ENCODE results near the gene MRPL14.

The MRPL14 gene

DNA sequence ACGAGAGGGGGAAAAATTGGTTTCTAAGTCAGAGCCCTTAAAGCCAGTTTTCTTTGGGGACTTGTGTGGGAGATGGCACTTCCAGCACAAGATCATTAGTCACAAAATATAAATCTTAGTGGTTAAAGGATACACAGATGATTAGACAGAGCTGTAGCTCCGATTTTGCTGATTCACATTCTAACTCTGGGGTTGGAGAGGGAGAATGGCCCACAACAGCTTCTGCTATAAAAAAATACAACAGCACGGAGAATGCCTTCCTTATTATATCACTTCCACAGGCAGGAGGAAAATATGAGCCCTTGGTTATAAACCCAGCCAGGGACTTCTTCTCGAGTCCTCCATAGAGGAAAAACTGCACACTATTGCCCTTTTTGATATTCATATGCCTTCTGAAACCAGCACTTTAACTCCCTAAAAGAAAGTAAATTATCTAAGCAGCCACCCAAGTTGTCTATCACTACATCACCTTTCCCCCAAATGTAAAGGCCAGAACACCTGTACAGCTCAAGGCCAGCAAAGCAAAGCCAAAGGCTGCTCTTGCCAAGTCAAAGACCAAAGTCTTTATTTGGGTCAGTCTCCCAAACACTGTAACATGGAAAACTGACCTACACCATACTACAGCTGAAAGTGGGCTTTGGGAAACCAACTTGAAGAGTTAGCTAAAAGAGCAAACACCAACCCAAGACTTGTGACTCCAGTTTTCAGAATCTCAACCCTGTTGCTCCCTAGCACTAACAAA, 10.4 kb downstream of the MRPL14 start:
- Histone ChIP-seq H3K9me3 (ENCODE audit: control insufficient read depth, insufficient read depth, low read length) (no peaks in the 10 kb centered on the region), H3K4me3 (ENCODE audit: low read length) (no peak overlapping the region), H3K79me2 (ENCODE audit: control insufficient read depth, low read length) (peaks cover 69% of the 10 kb centered on the region), H3K9me2 (replicated peaks; ENCODE audit: control insufficient read depth, low read length) (no peaks in the 10 kb centered on the region), H3K27me3 (ENCODE audit: control insufficient read depth, low read length) (no peaks in the 10 kb centered on the region), H4K20me1 (ENCODE audit: control insufficient read depth, insufficient read depth, low read depth, low read length) (peaks cover 28% of the 10 kb centered on the region), H3K36me3 (ENCODE audit: control insufficient read depth, low read length) (peaks cover 77% of the 10 kb centered on the region), H3K27ac (ENCODE audit: low read depth, low read length) (no peak overlapping the region), H3F3A (ENCODE audit: control insufficient read depth, insufficient read depth) (no peaks in the 10 kb centered on the region), H3K4me2 (ENCODE audit: low read length) (no peak overlapping the region), H3K4me1 (ENCODE audit: control insufficient read depth, low read length) (peaks cover 14% of the 10 kb centered on the region)
- no peak for TF ChIP-seq EZH2phosphoT487 (IDR thresholded peaks at IDR 0.05; ENCODE audit: borderline replicate concordance, low read length)
- TF ChIP-seq, protein P1, sequence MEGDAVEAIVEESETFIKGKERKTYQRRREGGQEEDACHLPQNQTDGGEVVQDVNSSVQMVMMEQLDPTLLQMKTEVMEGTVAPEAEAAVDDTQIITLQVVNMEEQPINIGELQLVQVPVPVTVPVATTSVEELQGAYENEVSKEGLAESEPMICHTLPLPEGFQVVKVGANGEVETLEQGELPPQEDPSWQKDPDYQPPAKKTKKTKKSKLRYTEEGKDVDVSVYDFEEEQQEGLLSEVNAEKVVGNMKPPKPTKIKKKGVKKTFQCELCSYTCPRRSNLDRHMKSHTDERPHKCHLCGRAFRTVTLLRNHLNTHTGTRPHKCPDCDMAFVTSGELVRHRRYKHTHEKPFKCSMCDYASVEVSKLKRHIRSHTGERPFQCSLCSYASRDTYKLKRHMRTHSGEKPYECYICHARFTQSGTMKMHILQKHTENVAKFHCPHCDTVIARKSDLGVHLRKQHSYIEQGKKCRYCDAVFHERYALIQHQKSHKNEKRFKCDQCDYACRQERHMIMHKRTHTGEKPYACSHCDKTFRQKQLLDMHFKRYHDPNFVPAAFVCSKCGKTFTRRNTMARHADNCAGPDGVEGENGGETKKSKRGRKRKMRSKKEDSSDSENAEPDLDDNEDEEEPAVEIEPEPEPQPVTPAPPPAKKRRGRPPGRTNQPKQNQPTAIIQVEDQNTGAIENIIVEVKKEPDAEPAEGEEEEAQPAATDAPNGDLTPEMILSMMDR (IDR thresholded peaks at IDR 0.05; ENCODE audit: low read depth, low read length, poor library complexity, severe bottlenecking), result no peak

- Histone ChIP-seq H3K27me3 (ENCODE audit: control insufficient read depth, low read length) (no peaks in the 10 kb centered on the region), H3K4me2 (ENCODE audit: low read length) (no peak overlapping the region), H3K27ac (ENCODE audit: low read depth, low read length) (no peak overlapping the region), H3K9me2 (replicated peaks; ENCODE audit: control insufficient read depth, low read length) (no peaks in the 10 kb centered on the region), H3K36me3 (ENCODE audit: control insufficient read depth, low read length) (peaks cover 80% of the 10 kb centered on the region), H3K9me3 (ENCODE audit: control insufficient read depth, insufficient read depth, low read length) (no peaks in the 10 kb centered on the region), H3F3A (ENCODE audit: control insufficient read depth, insufficient read depth) (no peaks in the 10 kb centered on the region), H3K4me1 (ENCODE audit: control insufficient read depth, low read length) (peaks cover 5% of the 10 kb centered on the region; the same call in 1 of the 2 replicates), H4K20me1 (ENCODE audit: control insufficient read depth, insufficient read depth, low read depth, low read length) (peaks cover 30% of the 10 kb centered on the region), H3K79me2 (ENCODE audit: control insufficient read depth, low read length) (peaks cover 62% of the 10 kb centered on the region), H3K4me3 (ENCODE audit: low read length) (no peak overlapping the region)
- no peak for TF ChIP-seq EZH2phosphoT487 (IDR thresholded peaks at IDR 0.05; ENCODE audit: borderline replicate concordance, low read length)
- TF ChIP-seq, protein P1 (IDR thresholded peaks at IDR 0.05; ENCODE audit: low read depth, low read length, poor library complexity, severe bottlenecking), result no peak
Measured at GRCh38 chr6:44115866-44116265, 11.4 kb downstream of the MRPL14 start.

GRCh38 chr6:44113414-44113813, 13.8 kb downstream of the MRPL14 start:
- peaks cover 40% of the 10 kb centered on the region for H3K79me2 ChIP-seq (ENCODE audit: control insufficient read depth, low read length)
- H3F3A ChIP-seq (ENCODE audit: control insufficient read depth, insufficient read depth), result no peaks in the 10 kb centered on the region
- H3K4me3 ChIP-seq (ENCODE audit: low read length), result no peak overlapping the region
- TF ChIP-seq, protein P1 (IDR thresholded peaks at IDR 0.05; ENCODE audit: low read depth, low read length, poor library complexity, severe bottlenecking), result peak; percentile 35
- TF ChIP-seq EZH2phosphoT487 (IDR thresholded peaks at IDR 0.05; ENCODE audit: borderline replicate concordance, low read length), result no peak
- H3K4me1 ChIP-seq (ENCODE audit: control insufficient read depth, low read length), result peaks cover 5% of the 10 kb centered on the region; the same call in 1 of the 2 replicates
- H3K27ac ChIP-seq (ENCODE audit: low read depth, low read length), result no peak overlapping the region
- peaks cover 93% of the 10 kb centered on the region for H3K36me3 ChIP-seq (ENCODE audit: control insufficient read depth, low read length)
- H3K9me3 ChIP-seq (ENCODE audit: control insufficient read depth, insufficient read depth, low read length), result no peaks in the 10 kb centered on the region
- H3K9me2 ChIP-seq (replicated peaks; ENCODE audit: control insufficient read depth, low read length), result no peaks in the 10 kb centered on the region
- no peak overlapping the region for H3K4me2 ChIP-seq (ENCODE audit: low read length)
- peaks cover 19% of the 10 kb centered on the region for H4K20me1 ChIP-seq (ENCODE audit: control insufficient read depth, insufficient read depth, low read depth, low read length)
- no peaks in the 10 kb centered on the region for H3K27me3 ChIP-seq (ENCODE audit: control insufficient read depth, low read length)
